HG02642 (cell line): Measurements from ENCODE around the gene MXRA7.
"Not testable (repeated sequence)": the region's sequence is repeated elsewhere in the genome, so short reads cannot be mapped to it uniquely, and the experiment has no call there.

Experiments
- ATAC-seq: cut with Tn5 transposase; IDR thresholded peaks from one replicate; pipeline ENCODE4 v1.9.1; 2021; ENCODE audit warnings: mild to moderate bottlenecking; ENCODE audit not compliant: unreplicated experiment, poor library complexity

Gene MXRA7

DNA sequence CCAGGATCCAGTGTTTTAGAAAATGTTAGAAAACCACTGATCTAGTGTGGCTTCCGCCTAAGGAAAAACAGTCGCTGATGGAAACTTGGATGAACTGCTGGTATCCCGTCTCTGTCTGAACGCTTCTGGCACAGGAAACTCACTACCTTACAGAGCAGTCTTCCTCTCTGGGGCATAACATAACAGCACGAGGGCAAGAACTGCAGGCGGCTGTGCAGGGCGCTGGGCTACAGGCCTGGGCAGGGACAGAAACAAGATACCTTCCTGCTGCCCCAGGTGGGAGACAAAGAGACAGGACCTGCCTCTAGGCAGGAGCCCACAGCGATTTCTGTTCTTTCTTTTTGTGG lies 10.5 kb downstream of the MXRA7 start:
- no peak for ATAC-seq

DNA sequence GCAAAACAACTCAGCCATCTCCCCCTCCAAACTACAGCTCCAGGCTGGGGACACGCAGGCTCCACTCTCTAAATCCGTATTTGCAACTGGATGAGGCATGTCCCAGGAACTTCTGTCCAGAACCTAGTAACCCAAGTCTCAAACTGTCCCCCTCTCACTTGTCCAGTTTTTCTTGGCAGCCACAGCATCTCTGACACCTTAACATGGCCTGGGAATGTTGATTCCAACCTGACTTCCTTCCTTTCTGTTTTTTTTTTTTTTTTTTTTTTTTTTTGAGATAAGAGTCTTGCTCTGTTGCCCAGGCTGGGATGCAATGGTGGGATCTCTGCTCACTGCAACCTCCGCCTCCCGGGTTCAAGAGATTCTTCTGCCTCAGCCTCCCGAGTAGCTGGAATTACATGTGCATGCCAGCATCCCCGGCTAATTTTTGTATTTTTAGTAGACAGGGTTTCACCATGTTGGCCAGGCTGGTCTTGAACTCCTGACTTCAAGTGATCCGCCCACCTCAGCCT lies 12.2 kb downstream of the MXRA7 start:
- ATAC-seq: not testable (repeated sequence)

- no peak for ATAC-seq
Measured at GRCh38 chr17:76697702-76698465, 12.9 kb downstream of the MXRA7 start.

DNA sequence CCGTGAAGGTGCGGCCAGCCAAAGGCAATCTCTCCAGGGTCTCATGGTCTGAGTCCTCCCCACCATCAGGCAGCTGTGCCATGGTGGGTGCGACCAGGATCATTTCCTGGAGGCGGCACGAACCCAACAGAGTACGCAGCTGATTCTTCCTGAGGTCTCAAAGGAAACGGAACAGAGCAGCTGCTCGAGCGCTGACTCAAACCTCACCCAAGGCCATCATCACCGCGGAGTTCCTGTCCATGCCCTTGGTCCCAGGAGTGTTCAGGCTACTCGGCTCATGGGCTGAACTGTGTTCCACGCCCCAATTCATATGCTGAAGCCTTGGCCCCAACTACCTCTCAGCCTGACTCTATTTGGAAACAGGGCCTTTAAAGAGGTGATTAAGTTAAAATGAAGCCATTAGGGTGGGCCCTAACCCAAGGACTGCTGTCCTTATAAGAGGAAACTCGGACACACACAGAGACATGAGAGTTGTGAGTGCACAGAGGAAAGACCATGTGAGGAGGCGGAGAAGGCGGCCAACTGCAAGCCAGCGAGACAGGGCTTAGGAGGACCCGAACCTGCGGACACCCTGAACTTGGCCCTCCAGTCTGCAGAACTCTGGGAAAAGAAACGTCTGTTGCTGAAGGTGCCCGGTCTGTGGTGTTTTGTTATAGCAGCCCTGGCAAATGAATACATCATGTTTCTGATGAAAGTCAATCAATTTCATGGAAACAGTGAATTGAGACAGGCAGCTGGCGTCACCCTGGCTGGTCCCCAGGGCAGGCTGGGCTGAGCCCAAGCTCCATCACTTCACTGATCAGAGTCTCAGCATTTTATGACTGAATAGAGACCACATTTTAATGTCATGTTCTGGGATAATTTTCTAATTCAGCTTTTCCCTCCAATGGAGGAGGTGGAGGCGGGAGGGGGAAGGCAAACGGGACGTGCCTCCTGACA lies 13.7 kb downstream of the MXRA7 start:
- no peak for ATAC-seq

DNA sequence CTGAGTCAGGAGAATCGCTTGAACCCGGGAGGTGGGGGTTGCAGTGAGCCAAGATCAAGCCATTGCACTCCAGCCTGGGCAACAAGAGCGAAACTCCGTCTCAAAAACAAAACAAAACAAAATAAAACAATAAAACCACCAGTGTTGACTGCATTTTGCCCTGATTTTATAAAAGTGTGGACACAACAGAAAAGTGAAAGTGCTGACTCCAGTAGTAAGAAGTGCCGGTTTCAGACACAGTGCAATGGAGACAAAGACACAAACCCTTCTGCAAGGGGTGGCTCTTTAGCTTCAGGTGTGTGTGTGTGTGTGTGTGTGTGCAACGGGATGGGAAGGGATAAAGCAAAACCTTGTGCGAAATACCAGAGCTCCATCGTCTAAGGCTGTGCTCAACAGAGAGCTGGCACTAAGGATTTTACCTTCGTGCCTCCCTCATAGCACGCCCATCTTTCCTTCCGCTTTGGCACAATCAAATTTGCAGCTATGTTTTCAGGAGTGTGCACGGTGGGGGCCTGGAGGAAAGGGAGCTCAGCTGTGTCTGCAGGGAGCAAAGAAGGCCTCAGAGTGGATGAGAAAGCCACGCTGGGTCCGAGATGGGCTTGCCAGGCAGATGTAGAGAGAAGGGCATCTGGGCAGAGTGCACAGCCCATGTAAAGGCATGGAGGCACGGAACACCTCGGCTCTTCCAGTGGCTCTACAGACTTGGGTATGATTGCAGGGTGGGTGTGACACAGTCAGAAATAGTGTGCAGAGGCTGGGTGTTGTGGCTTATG lies 15.5 kb downstream of the MXRA7 start:
- no peak for ATAC-seq

DNA sequence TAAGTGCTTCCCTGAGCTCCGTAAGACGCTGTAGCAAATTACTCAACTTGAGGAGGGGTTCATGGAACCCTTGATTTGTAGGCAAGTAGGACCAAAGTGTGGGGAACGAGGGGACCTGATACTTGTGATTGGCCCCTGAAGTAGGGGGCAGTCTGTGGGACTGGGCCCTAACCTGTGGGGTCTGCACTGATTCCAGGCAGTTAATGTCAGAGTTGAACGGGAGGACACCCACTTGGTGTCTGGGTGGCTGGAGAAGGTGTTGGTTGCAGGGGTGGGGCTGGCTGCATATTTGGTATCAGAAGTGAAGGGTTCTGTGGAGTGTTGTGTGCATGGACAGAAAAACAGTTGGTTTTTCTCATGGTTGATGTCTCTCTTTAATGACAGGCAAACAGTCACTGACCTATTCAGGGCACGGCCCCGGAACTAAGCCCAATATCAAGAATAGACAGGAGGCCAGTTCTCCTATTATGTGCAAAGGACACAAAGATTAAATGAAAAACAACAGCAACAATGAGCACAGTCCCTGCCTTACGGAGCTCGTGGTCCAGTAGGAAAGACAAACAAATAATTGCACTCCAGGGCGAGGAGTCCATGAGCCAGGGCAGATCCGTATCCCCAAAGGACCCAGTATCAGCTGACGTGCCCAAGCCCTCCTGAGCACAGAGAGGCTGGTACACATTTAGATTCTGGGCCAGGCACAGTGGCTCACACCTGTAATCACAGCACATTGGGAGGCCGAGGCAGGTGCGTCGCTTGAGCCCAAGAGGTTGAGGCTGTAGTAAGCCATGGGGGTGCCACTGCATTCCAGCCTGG lies 19.2 kb downstream of the MXRA7 start:
- no peak for ATAC-seq

GRCh38 chr17:76690596-76691280 lies 20.0 kb downstream of the MXRA7 start:
- no peak for ATAC-seq

- ATAC-seq: no peak
Measured at GRCh38 chr17:76689859-76690258, 20.9 kb downstream of the MXRA7 start.

DNA sequence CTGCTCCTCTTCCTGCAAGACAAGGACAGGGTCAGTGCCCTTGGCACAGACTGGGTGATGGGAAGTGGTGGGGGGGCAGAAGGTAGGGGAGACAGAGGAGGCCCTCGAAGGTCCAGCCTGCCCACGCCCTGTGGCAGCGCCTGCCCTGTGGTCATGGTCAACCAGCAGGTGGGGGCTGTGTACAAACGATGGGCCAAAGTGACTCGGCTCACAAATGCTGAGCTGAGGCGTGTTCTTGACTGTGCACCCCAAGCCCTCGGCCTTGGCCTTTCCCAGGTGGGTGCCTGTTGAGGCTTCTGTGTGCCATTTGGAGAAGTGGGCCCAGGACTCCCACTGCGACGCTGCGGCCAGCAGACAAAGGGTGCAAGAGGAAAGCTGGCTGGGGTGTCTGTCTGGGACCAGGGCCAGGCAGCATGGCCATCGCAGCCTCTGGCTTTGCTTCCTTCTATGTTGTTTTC lies 22.6 kb downstream of the MXRA7 start:
- no peak for ATAC-seq

DNA sequence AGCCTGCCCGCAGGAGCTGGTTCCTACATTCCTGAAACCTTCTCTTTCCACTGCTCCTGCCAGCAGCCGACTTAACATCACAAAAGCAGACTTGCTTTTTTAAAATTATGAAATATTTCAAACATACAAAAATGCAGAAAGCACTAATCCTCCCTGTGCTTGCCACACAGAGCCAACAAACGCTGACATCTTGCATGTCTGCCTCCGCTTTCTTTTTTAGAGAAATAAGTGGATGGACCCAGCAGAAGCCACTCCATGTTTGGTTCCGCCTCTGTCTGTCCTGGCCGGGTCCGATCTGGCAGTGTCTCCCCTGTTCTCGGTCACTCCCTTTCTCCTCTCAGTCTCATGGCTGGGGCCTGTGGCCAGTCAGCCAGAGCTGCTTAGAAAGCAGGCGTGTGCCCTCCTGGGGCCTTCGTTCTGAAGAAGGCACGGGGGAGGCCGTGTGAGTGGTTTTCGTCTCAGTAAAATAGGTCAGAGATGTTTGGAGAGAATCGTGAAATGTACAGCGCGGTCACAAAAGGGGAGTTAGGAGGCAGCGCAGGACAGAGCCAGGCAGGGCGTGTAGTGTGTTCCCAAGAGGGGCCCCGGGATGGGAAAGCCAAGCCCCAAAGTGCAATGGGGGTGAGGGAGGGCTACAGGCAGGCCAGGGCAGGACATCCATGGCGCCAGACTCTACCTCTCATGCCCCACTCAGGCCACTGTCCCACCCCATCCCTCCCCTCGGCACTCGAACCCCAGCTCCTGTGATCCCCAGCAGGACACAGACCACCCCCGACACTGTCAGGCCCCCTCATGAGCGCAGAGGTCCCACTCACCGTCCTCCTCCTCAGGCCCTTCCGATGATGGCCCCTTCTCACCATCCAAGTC lies 23.2 kb downstream of the MXRA7 start:
- ATAC-seq: no peak

GRCh38 chr17:76686538-76687297 lies 24.0 kb downstream of the MXRA7 start:
- ATAC-seq: no peak

DNA sequence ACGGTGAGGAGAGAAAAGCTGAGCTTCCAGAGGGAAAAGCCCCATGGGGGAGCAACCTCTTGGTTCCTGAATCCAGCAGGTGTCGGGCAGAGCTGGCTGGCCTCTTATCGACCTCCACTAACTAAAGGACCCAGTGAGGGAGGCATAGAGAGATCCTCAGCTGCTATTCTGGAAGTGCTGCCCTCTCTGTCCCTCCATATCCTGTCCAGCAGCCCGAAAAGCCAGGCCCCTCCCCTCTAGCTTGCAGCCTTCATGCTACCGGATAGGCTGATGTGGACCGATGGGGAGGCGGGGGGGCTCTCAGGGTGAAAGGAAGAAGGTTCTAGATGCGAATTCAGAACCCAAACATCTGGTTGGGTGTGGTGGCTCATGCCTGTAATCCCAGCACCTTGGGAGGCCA lies 24.9 kb downstream of the MXRA7 start:
- no peak for ATAC-seq

DNA sequence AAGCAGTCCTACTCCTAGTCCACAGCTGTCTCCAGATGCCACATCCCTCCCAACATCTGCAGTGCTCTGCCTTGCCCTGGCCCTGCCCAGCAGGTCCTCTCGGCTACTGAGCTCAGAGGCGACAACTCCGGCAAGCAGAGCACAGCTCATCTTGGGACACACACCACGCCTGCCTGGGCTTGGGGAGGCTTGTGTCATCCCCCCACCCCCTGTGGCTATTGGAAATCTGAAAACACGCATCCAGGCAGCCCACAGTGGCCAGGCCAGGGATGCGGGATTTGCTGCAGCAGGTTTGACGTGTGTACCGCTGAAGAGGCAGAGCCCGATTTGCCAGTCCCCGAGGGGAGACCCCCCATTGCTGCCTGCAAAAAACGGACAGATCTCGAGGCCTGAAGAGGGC lies 25.4 kb downstream of the MXRA7 start:
- no peak for ATAC-seq

- ATAC-seq: no peak
Measured at GRCh38 chr17:76684756-76685155, 26.0 kb downstream of the MXRA7 start.

GRCh38 chr17:76683921-76684745 lies 26.6 kb downstream of the MXRA7 start:
- no peak for ATAC-seq

DNA sequence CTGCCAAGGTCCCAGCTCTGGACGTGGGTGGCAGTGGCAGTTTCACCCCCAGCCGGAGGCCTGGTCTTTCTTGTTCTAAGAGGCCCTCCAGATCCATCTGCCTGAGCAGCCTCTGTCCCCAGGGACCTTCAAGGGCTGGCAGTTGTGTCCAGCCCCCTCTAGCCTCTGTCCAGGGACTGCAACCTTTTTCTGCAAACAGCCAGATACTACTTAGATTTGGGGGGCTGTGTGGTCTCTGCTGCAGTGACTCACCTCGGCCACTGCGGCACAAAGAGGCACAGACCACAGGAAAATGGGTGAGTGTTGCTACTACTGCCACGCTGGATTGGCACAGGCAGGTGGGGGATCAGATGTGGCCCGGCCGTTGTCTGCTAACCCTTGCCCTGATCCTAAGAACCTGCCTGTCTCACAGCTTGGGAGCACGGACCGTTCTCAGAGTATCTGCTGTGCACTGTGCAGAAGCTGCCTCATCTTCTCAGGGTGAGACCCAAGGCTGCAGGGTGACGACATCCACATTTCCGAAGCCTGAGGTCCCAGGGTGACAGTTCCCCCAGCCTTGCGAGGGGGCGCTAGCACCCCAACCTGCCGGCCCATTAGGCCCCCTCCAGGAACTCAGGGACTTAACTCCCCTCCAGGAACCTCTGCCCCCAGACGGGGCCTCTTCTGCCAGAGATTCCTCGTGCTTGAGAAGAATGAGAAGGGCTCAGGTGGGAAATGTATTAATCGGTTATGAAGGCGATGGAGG lies 27.6 kb downstream of the MXRA7 start:
- no peak for ATAC-seq
